ENCODE measurements around the gene TAB2.

DNA sequence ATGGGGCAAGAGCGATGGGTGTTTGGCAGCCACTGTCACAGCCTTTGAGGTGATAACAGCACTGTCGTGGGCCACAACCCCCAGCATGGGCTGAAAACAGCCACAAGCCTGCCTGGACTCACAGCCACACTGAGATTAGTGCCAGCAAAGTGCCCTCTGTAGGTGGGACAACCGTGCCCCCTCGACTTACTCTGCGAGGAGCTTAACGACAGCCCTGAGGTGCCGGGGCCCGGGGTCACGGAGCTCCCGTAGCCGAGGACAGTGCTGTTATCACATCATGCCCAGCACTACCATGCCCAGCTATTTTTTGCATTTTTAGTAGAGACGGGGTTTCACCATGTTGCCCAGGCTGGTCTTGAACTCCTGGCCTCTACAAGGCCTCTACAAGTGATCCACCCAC, 119.1 kb downstream of the TAB2 start:
- no peak for TF ChIP-seq EZH2 (IDR thresholded peaks at IDR 0.05; ENCODE audit: borderline replicate concordance, low read depth, low read length, poor library complexity, severe bottlenecking)
- TF ChIP-seq, protein P1, sequence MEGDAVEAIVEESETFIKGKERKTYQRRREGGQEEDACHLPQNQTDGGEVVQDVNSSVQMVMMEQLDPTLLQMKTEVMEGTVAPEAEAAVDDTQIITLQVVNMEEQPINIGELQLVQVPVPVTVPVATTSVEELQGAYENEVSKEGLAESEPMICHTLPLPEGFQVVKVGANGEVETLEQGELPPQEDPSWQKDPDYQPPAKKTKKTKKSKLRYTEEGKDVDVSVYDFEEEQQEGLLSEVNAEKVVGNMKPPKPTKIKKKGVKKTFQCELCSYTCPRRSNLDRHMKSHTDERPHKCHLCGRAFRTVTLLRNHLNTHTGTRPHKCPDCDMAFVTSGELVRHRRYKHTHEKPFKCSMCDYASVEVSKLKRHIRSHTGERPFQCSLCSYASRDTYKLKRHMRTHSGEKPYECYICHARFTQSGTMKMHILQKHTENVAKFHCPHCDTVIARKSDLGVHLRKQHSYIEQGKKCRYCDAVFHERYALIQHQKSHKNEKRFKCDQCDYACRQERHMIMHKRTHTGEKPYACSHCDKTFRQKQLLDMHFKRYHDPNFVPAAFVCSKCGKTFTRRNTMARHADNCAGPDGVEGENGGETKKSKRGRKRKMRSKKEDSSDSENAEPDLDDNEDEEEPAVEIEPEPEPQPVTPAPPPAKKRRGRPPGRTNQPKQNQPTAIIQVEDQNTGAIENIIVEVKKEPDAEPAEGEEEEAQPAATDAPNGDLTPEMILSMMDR (conservative IDR thresholded peaks at IDR 0.05; ENCODE audit: low read depth, low read length): no peak

Measured in A673 (cell line).